Osteoblast (primary cell): ENCODE data around the gene RTTN. TPM values are rescaled to one million over a fixed set of nuclear protein-coding genes. Genes with fewer than 3 reads are reported as not detected.
A peak's percentile ranks its signal among the peaks of the same experiment; 100 is the strongest.

Source experiments
- DNase-seq: peaks from one replicate; pipeline ENCODE4 v3.0.0; 2011; ENCODE audit warnings: low spot score, mixed read lengths; ENCODE audit not compliant: insufficient read length; ENCODE audit errors: missing footprints
- H2AFZ ChIP-seq: 2 replicates; pipeline ENCODE4 v1.6.0; 2011; ENCODE audit warnings: mild to moderate bottlenecking, low read length
- H3K27ac ChIP-seq: 2 replicates; pipeline ENCODE4 v1.5.1; 2011; ENCODE audit warnings: mild to moderate bottlenecking, low read depth, low read length, moderate library complexity
- H3K27me3 ChIP-seq: 2 replicates; pipeline ENCODE4 v1.6.0; 2012; ENCODE audit warnings: mild to moderate bottlenecking, control low read depth, inconsistent platforms, low read length, moderate library complexity; ENCODE audit not compliant: insufficient read depth
- H3K36me3 ChIP-seq: 2 replicates; pipeline ENCODE4 v1.5.1; 2011; ENCODE audit warnings: mild to moderate bottlenecking, low read length, control low read depth, moderate library complexity; ENCODE audit not compliant: insufficient read depth
- H3K4me1 ChIP-seq: 2 replicates; pipeline ENCODE4 v1.5.1; 2011; ENCODE audit warnings: mild to moderate bottlenecking, low read length, control low read depth, moderate library complexity; ENCODE audit not compliant: insufficient read depth
- H3K4me2 ChIP-seq: 2 replicates; pipeline ENCODE4 v1.6.0; 2011; ENCODE audit warnings: mild to moderate bottlenecking, low read length; ENCODE audit not compliant: insufficient read depth
- H3K4me3 ChIP-seq: fragments of 200-600 bp; sonication (generic); 3 replicates; pipeline ENCODE4 v1.5.1; 2012; ENCODE audit warnings: mild to moderate bottlenecking, low read length, inconsistent platforms; ENCODE audit not compliant: insufficient read depth
- H3K79me2 ChIP-seq: 2 replicates; pipeline ENCODE4 v1.6.0; 2012; ENCODE audit warnings: mild to moderate bottlenecking, low read length, control low read depth, inconsistent platforms; ENCODE audit not compliant: insufficient read depth
- H3K9me3 ChIP-seq: 2 replicates; pipeline ENCODE4 v1.5.1; 2011; ENCODE audit warnings: low read depth, low read length, control low read depth
- H4K20me1 ChIP-seq: 2 replicates; pipeline ENCODE4 v1.6.0; 2012; ENCODE audit warnings: mild to moderate bottlenecking, low read length, control low read depth; ENCODE audit not compliant: insufficient read depth
- CTCF ChIP-seq: IDR thresholded peaks from 2 replicates; pipeline ENCODE4 v1.5.1; 2011; ENCODE audit warnings: mild to moderate bottlenecking, low read depth, low read length, moderate library complexity; ENCODE audit errors: extremely low read depth
- total RNA-seq: library from RNA; depleted of rRNA; stranded (reverse); fragments of >200 nt; gene quantifications from 2 replicates; pipeline ENCODE4 v1.2.3, GENCODE V29; 2012

The RTTN gene
- total RNA-seq, 1 donor = 11.2 TPM

GRCh38 chr18:70047931-70048603, 157.4 kb downstream of the RTTN start:
- Histone ChIP-seq H4K20me1 (no peaks in the 10 kb centered on the region), H3K4me3 (no peak overlapping the region), H3K36me3 (no peaks in the 10 kb centered on the region), H3K4me1 (peaks cover 42% of the 10 kb centered on the region), H3K79me2 (no peaks in the 10 kb centered on the region), H3K27ac (peak overlapping the region; percentile 84), H2AFZ (no peak overlapping the region), H3K9me3 (no peaks in the 10 kb centered on the region), H3K27me3 (no peaks in the 10 kb centered on the region), H3K4me2 (peak overlapping the region; percentile 11)
- TF ChIP-seq CTCF = no peak
- DNase-seq = peak; percentile 10

GRCh38 chr18:70046796-70047195, 158.7 kb downstream of the RTTN start:
- no peaks in the 10 kb centered on the region for H3K9me3 ChIP-seq

GRCh38 chr18:70046207-70046606, 159.3 kb downstream of the RTTN start:
- DNase-seq = no peak
- no peaks in the 10 kb centered on the region for H3K9me3 ChIP-seq
- peak overlapping the region; percentile 47 for H2AFZ ChIP-seq
- H3K27me3 ChIP-seq = no peaks in the 10 kb centered on the region
- no peaks in the 10 kb centered on the region for H3K36me3 ChIP-seq
- H3K4me2 ChIP-seq = no peak overlapping the region
- TF ChIP-seq CTCF = no peak
- H4K20me1 ChIP-seq = no peaks in the 10 kb centered on the region
- no peaks in the 10 kb centered on the region for H3K79me2 ChIP-seq
- H3K27ac ChIP-seq = peak overlapping the region; percentile 84
- H3K4me1 ChIP-seq = peaks cover 42% of the 10 kb centered on the region
- no peak overlapping the region for H3K4me3 ChIP-seq

More at GRCh38 chr18:70046796-70047195, 158.7 kb downstream of the RTTN start:
- no peak for TF ChIP-seq CTCF
- Histone ChIP-seq H3K79me2 (no peaks in the 10 kb centered on the region), H3K36me3 (no peaks in the 10 kb centered on the region), H2AFZ (peak overlapping the region; percentile 21), H3K27me3 (no peaks in the 10 kb centered on the region), H4K20me1 (no peaks in the 10 kb centered on the region), H3K4me1 (peaks cover 42% of the 10 kb centered on the region), H3K27ac (peak overlapping the region; percentile 84), H3K4me2 (peak overlapping the region; percentile 26), H3K4me3 (no peak overlapping the region)
- no peak for DNase-seq

- Histone ChIP-seq H3K27ac (peak overlapping the region; percentile 84), H3K79me2 (no peaks in the 10 kb centered on the region), H3K9me3 (no peaks in the 10 kb centered on the region), H4K20me1 (no peaks in the 10 kb centered on the region), H3K4me1 (peaks cover 42% of the 10 kb centered on the region), H2AFZ (no peak overlapping the region), H3K4me2 (peak overlapping the region; percentile 39), H3K27me3 (no peaks in the 10 kb centered on the region), H3K36me3 (no peaks in the 10 kb centered on the region), H3K4me3 (no peak overlapping the region)
- no peak for TF ChIP-seq CTCF
- DNase-seq = peak; percentile 44
Measured at GRCh38 chr18:70044632-70045031, 160.9 kb downstream of the RTTN start.
